A673 (cell line): ENCODE results near the gene JMJD7.

ENCODE experiments used
- EZH2 ChIP-seq: fragments of 200-600 bp; sonication (generic); IDR thresholded peaks from 2 replicates; pipeline ENCODE4 v1.6.1; 2017; ENCODE audit warnings: borderline replicate concordance, low read depth, mild to moderate bottlenecking, mixed read lengths, antibody characterized with exemption, low read length; ENCODE audit not compliant: poor library complexity, severe bottlenecking
- TF ChIP-seq, protein P1 (sequence below): fragments of 300-800, 200-600 bp; sonication (generic); conservative IDR thresholded peaks from 2 replicates; pipeline ENCODE4 v1.5.1; 2017; ENCODE audit warnings: low read depth, mild to moderate bottlenecking, antibody characterized with exemption, low read length, moderate library complexity, mixed read lengths

DNA sequence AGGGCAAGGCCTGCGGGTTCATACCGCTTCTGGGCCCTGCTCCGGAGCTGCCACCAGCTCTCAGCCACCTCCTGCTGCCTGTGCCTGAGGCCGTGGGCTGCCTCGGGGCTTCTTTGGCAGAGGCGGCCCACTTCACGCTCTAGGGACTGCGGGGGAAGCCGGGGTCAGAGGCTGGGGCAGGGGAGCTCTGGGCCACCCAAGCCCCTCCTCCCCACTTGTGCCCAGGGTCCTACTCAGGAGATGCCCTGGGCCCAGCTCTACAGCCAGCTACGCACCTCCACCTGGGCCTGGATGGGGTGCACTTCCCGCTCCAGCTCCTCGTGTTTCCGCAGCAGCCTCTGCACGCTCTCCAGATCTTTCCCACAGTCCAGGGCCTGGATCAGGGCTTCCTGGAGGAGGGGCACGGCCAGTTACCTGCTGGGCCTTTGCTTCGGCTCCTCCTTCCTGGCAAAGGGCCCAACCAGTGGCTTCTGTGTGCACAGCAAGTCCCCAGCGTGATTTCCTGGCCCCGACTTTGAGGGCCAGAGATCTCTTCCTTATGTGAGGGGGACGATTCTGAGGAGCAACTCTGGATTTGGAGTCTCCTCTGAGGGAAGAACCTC lies 34.7 kb downstream of the JMJD7 start:
- TF ChIP-seq, protein P1, sequence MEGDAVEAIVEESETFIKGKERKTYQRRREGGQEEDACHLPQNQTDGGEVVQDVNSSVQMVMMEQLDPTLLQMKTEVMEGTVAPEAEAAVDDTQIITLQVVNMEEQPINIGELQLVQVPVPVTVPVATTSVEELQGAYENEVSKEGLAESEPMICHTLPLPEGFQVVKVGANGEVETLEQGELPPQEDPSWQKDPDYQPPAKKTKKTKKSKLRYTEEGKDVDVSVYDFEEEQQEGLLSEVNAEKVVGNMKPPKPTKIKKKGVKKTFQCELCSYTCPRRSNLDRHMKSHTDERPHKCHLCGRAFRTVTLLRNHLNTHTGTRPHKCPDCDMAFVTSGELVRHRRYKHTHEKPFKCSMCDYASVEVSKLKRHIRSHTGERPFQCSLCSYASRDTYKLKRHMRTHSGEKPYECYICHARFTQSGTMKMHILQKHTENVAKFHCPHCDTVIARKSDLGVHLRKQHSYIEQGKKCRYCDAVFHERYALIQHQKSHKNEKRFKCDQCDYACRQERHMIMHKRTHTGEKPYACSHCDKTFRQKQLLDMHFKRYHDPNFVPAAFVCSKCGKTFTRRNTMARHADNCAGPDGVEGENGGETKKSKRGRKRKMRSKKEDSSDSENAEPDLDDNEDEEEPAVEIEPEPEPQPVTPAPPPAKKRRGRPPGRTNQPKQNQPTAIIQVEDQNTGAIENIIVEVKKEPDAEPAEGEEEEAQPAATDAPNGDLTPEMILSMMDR, result no peak
- no peak for TF ChIP-seq EZH2
